ENCODE results near the gene LRIG1.

LRIG1 gene

DNA sequence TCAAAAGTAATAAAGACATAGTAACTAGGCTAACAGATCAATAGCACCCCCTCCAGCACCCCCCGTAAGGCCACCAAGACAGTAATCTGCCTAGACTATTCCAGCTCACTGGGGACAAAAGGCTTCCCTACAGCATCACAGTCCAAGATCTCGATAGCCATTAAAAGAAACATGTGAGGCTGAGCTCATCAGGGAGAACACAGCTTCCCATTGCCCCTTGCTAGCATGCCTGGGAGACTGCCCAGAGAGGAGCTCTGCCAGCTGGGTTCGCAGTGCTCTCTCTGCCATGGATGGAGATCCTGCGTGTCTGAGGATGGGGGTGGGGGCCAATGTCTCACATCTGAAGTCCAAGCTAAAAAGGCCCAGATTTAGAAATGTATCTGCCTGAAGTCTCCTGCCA is 17.8 kb downstream of the LRIG1 start:
- ATAC-seq, result no peak
- TF ChIP-seq ZFP30 (CRISPR knock-in tag; IDR thresholded peaks at IDR 0.05) (no peak), BACH2 (CRISPR knock-in tag; IDR thresholded peaks at IDR 0.05; ENCODE audit: borderline replicate concordance) (no peak), GLIS3 (CRISPR knock-in tag; IDR thresholded peaks at IDR 0.05) (no peak), ZNF8 (CRISPR knock-in tag; IDR thresholded peaks at IDR 0.05) (no peak), RARB (CRISPR knock-in tag; IDR thresholded peaks at IDR 0.05) (no peak), POU6F1 (CRISPR knock-in tag; IDR thresholded peaks at IDR 0.05; ENCODE audit: borderline replicate concordance, low read depth) (no peak), SNAI2 (CRISPR knock-in tag; IDR thresholded peaks at IDR 0.05) (no peak)
- TF ChIP-seq, protein P1, sequence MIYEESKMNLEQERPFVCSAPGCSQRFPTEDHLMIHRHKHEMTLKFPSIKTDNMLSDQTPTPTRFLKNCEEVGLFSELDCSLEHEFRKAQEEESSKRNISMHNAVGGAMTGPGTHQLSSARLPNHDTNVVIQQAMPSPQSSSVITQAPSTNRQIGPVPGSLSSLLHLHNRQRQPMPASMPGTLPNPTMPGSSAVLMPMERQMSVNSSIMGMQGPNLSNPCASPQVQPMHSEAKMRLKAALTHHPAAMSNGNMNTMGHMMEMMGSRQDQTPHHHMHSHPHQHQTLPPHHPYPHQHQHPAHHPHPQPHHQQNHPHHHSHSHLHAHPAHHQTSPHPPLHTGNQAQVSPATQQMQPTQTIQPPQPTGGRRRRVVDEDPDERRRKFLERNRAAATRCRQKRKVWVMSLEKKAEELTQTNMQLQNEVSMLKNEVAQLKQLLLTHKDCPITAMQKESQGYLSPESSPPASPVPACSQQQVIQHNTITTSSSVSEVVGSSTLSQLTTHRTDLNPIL (CRISPR knock-in tag; IDR thresholded peaks at IDR 0.05; ENCODE audit: low read depth), result no peak

GRCh38 chr3:66482018-66482404 is 18.8 kb downstream of the LRIG1 start:
- TF ChIP-seq SNAI2 (CRISPR knock-in tag; IDR thresholded peaks at IDR 0.05) (no peak), ZNF565 (CRISPR knock-in tag; conservative IDR thresholded peaks at IDR 0.05; ENCODE audit: low read depth) (no peak), RARB (CRISPR knock-in tag; IDR thresholded peaks at IDR 0.05) (no peak), TSHZ2 (CRISPR knock-in tag; IDR thresholded peaks at IDR 0.05) (no peak), OSR1 (CRISPR knock-in tag; IDR thresholded peaks at IDR 0.05) (no peak), TOX (CRISPR knock-in tag; IDR thresholded peaks at IDR 0.05; ENCODE audit: borderline replicate concordance) (no peak), ZFP3 (CRISPR knock-in tag; IDR thresholded peaks at IDR 0.05) (no peak), GLIS3 (CRISPR knock-in tag; IDR thresholded peaks at IDR 0.05) (no peak), ZFP30 (CRISPR knock-in tag; IDR thresholded peaks at IDR 0.05) (no peak), ZNF8 (CRISPR knock-in tag; IDR thresholded peaks at IDR 0.05) (no peak), ZNF70 (CRISPR knock-in tag; IDR thresholded peaks at IDR 0.05) (no peak), TCF4 (CRISPR knock-in tag; IDR thresholded peaks at IDR 0.05; ENCODE audit: borderline replicate concordance) (no peak), ISL1 (CRISPR knock-in tag; IDR thresholded peaks at IDR 0.05) (no peak), BACH2 (CRISPR knock-in tag; IDR thresholded peaks at IDR 0.05; ENCODE audit: borderline replicate concordance) (no peak), ESRRG (CRISPR knock-in tag; IDR thresholded peaks at IDR 0.05) (no peak), POU6F1 (CRISPR knock-in tag; IDR thresholded peaks at IDR 0.05; ENCODE audit: borderline replicate concordance, low read depth) (no peak), PPARA (CRISPR knock-in tag; IDR thresholded peaks at IDR 0.05; ENCODE audit: borderline replicate concordance) (no peak), PATZ1 (CRISPR knock-in tag; IDR thresholded peaks at IDR 0.05; ENCODE audit: borderline replicate concordance) (no peak), CSDC2 (CRISPR knock-in tag; IDR thresholded peaks at IDR 0.05) (no peak)
- TF ChIP-seq, protein P2, sequence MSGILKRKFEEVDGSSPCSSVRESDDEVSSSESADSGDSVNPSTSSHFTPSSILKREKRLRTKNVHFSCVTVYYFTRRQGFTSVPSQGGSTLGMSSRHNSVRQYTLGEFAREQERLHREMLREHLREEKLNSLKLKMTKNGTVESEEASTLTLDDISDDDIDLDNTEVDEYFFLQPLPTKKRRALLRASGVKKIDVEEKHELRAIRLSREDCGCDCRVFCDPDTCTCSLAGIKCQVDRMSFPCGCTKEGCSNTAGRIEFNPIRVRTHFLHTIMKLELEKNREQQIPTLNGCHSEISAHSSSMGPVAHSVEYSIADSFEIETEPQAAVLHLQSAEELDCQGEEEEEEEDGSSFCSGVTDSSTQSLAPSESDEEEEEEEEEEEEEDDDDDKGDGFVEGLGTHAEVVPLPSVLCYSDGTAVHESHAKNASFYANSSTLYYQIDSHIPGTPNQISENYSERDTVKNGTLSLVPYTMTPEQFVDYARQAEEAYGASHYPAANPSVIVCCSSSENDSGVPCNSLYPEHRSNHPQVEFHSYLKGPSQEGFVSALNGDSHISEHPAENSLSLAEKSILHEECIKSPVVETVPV (CRISPR knock-in tag; IDR thresholded peaks at IDR 0.05), result no peak
- ATAC-seq, result no peak
